HTR-8/SVneo (cell line): ENCODE data around the gene RUBCN.
"Not testable (repeated sequence)": the region's sequence is repeated elsewhere in the genome, so short reads cannot be mapped to it uniquely, and the experiment has no call there.

Experiments
- DNase-seq: peaks from one replicate; pipeline ENCODE4 v3.0.0; 2011; ENCODE audit warnings: low spot score, mixed read lengths; ENCODE audit not compliant: insufficient read length
- FAIRE-seq: peaks from 2 replicates; lab custom pipeline; 2011; peaks lifted over from hg19 to GRCh38; lab: Jason Lieb, UNC

Gene RUBCN

GRCh38 chr3:197627158-197627771 lies 109.4 kb downstream of the RUBCN start:
- FAIRE-seq, DNase-seq: not testable (repeated sequence)

- FAIRE-seq, DNase-seq: not testable (repeated sequence)
Measured at GRCh38 chr3:197626404-197627157, 110.1 kb downstream of the RUBCN start.

GRCh38 chr3:197621478-197621877 lies 115.2 kb downstream of the RUBCN start:
- FAIRE-seq, DNase-seq: not testable (repeated sequence)
